Effector memory CD4-positive, alpha-beta T cell (primary cell): Measurements from ENCODE around the gene GSTO2.

Source experiments
- DNase-seq, 3 donors: peaks; one replicate each; pipeline ENCODE4 v3.0.0-alpha.2; 2020
- H3K27ac ChIP-seq: 2 replicates; pipeline ENCODE4 v1.7.0; 2013; ENCODE audit warnings: mild to moderate bottlenecking, low read length, moderate library complexity; ENCODE audit not compliant: insufficient read depth, poor library complexity, severe bottlenecking
- H3K27me3 ChIP-seq: replicated peaks from 2 replicates; pipeline ENCODE4 v1.7.0; 2013; ENCODE audit warnings: mild to moderate bottlenecking, low read length; ENCODE audit not compliant: insufficient read depth, control insufficient read depth, poor library complexity, severe bottlenecking
- H3K36me3 ChIP-seq: 2 replicates; pipeline ENCODE4 v1.7.0; 2013; ENCODE audit warnings: mild to moderate bottlenecking, low read length, moderate library complexity; ENCODE audit not compliant: control insufficient read depth, insufficient read depth
- H3K4me1 ChIP-seq: 2 replicates; pipeline ENCODE4 v1.7.0; 2013; ENCODE audit warnings: low read length, mild to moderate bottlenecking; ENCODE audit not compliant: control insufficient read depth, insufficient read depth, poor library complexity, severe bottlenecking
- H3K4me3 ChIP-seq: 2 replicates; pipeline ENCODE4 v1.7.0; 2013; ENCODE audit warnings: low read length, low read depth, mild to moderate bottlenecking; ENCODE audit not compliant: insufficient read depth, poor library complexity, severe bottlenecking
- H3K9me3 ChIP-seq: 2 replicates; pipeline ENCODE4 v1.7.0; 2013; ENCODE audit warnings: mild to moderate bottlenecking, low read length, moderate library complexity; ENCODE audit not compliant: control insufficient read depth

GSTO2 gene

GRCh38 chr10:104337521-104337984 lies 68.6 kb downstream of the GSTO2 start:
- DNase-seq = no peak
- H3K27ac ChIP-seq = peak overlapping the region; percentile 81
- peak overlapping the region; percentile 99 for H3K4me3 ChIP-seq
- no peaks in the 10 kb centered on the region for H3K36me3 ChIP-seq
- H3K4me1 ChIP-seq = peaks cover 34% of the 10 kb centered on the region
- no peaks in the 10 kb centered on the region for H3K27me3 ChIP-seq
- no peaks in the 10 kb centered on the region for H3K9me3 ChIP-seq

GRCh38 chr10:104337985-104338735 lies 69.2 kb downstream of the GSTO2 start, which contains the start of gene ITPRIP:
Gene ITPRIP (minus strand): TSS chr10:104338465. CDS start chr10:104316051, 22,414 bp downstream.
- no peaks in the 10 kb centered on the region for H3K36me3 ChIP-seq
- H3K27ac ChIP-seq = peak within 1 kb of the TSS; percentile 81
- peak within 1 kb of the TSS; percentile 99 for H3K4me3 ChIP-seq
- no peaks in the 10 kb centered on the region for H3K9me3 ChIP-seq
- peaks cover 30% of the 10 kb centered on the region for H3K4me1 ChIP-seq
- DNase-seq = peak; percentile 61 to 67 (median 62)
- no peaks in the 10 kb centered on the region for H3K27me3 ChIP-seq

- Histone ChIP-seq H3K4me3 (peak overlapping the region; percentile 99), H3K36me3 (no peaks in the 10 kb centered on the region), H3K27me3 (no peaks in the 10 kb centered on the region), H3K27ac (no peak overlapping the region), H3K4me1 (peaks cover 22% of the 10 kb centered on the region), H3K9me3 (no peaks in the 10 kb centered on the region)
- no peak for DNase-seq
Observed at GRCh38 chr10:104339469-104340110, 70.6 kb downstream of the GSTO2 start.

- Histone ChIP-seq H3K36me3 (no peaks in the 10 kb centered on the region), H3K27me3 (no peaks in the 10 kb centered on the region), H3K4me3 (no peak overlapping the region), H3K4me1 (peaks cover 16% of the 10 kb centered on the region), H3K27ac (no peak overlapping the region), H3K9me3 (no peaks in the 10 kb centered on the region)
- DNase-seq = no peak
Observed at GRCh38 chr10:104340111-104340526, 71.1 kb downstream of the GSTO2 start.

GRCh38 chr10:104340641-104341040 lies 71.7 kb downstream of the GSTO2 start:
- H3K36me3 ChIP-seq = no peaks in the 10 kb centered on the region
- H3K27me3 ChIP-seq = no peaks in the 10 kb centered on the region
- no peaks in the 10 kb centered on the region for H3K9me3 ChIP-seq
- H3K4me3 ChIP-seq = no peak overlapping the region
- no peak overlapping the region for H3K27ac ChIP-seq
- H3K4me1 ChIP-seq = peaks cover 11% of the 10 kb centered on the region
- DNase-seq = no peak

- Histone ChIP-seq H3K9me3 (no peaks in the 10 kb centered on the region), H3K27ac (no peak overlapping the region), H3K27me3 (no peaks in the 10 kb centered on the region), H3K4me1 (peaks cover 5% of the 10 kb centered on the region), H3K4me3 (no peak overlapping the region), H3K36me3 (no peaks in the 10 kb centered on the region)
- no peak for DNase-seq
Observed at GRCh38 chr10:104342941-104343411, 74.0 kb downstream of the GSTO2 start.

- Histone ChIP-seq H3K4me3 (no peak overlapping the region), H3K9me3 (no peaks in the 10 kb centered on the region), H3K27me3 (no peaks in the 10 kb centered on the region), H3K36me3 (no peaks in the 10 kb centered on the region), H3K4me1 (peaks cover under 1% of the 10 kb centered on the region), H3K27ac (no peak overlapping the region)
- no peak for DNase-seq
Observed at GRCh38 chr10:104344219-104344618, 75.2 kb downstream of the GSTO2 start.

GRCh38 chr10:104345515-104345914 lies 76.5 kb downstream of the GSTO2 start:
- H3K4me3 ChIP-seq = no peak overlapping the region
- no peaks in the 10 kb centered on the region for H3K9me3 ChIP-seq
- H3K4me1 ChIP-seq = no peaks in the 10 kb centered on the region
- no peaks in the 10 kb centered on the region for H3K27me3 ChIP-seq
- H3K27ac ChIP-seq = no peak overlapping the region
- DNase-seq = no peak
- H3K36me3 ChIP-seq = no peaks in the 10 kb centered on the region

- no peak for DNase-seq
- Histone ChIP-seq H3K36me3 (no peaks in the 10 kb centered on the region), H3K4me3 (no peak overlapping the region), H3K9me3 (no peaks in the 10 kb centered on the region), H3K27me3 (no peaks in the 10 kb centered on the region), H3K27ac (no peak overlapping the region), H3K4me1 (no peaks in the 10 kb centered on the region)
Observed at GRCh38 chr10:104345941-104346340, 77.0 kb downstream of the GSTO2 start.
